Medulla oblongata (tissue), 1 donor: ENCODE measurements around the gene ERBB4.
A peak's percentile ranks its signal among the peaks of the same experiment; 100 is the strongest.

Experiments used
- DNase-seq: peaks from one replicate; pipeline ENCODE4 v3.0.0-alpha.2; 2015; ENCODE audit errors: extremely low spot score

Gene ERBB4

GRCh38 chr2:212083492-212083891 is 455.1 kb downstream of the ERBB4 start:
- DNase-seq = no peak

- no peak for DNase-seq
These were observed 460.5 kb downstream of the ERBB4 start for GRCh38 chr2:212078103-212078502.

DNA sequence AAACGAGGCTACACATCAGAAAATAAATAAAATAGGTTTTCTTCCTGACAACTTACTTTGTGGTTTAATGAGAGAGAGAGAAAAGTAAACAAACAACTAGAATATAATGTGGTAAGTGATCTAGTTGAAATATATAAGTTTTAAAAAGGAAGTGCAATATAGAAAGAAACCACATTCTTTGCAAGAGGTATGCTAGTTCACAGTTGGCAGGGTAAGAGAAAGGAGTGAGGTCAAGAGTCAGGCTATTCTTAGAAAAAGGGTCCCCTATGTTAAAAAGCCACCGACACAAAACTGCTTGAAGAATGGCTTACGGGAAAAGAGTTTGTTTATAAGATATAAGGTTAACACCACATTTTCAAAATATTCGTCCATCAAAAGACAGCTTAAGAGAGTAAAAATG is 462.1 kb downstream of the ERBB4 start:
- DNase-seq = no peak

DNA sequence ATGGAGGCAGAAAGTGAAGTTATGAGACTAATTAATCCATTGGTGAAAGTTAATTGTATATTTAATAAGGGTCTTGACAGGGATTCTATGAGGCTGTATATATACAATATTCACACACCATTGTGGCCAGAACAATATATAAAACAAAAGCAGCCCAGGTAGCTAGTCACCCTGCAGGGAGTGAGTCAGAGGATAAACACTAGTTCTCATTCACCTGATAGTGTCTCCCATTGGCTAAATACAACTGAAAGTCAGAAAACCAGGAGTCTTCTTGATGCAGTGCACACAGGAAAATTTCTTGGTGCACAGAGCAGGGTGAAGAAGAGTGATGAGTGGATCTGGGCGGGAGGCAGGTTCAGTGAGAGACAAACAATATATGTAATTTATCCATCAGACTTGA is 465.2 kb downstream of the ERBB4 start:
- DNase-seq = no peak

DNA sequence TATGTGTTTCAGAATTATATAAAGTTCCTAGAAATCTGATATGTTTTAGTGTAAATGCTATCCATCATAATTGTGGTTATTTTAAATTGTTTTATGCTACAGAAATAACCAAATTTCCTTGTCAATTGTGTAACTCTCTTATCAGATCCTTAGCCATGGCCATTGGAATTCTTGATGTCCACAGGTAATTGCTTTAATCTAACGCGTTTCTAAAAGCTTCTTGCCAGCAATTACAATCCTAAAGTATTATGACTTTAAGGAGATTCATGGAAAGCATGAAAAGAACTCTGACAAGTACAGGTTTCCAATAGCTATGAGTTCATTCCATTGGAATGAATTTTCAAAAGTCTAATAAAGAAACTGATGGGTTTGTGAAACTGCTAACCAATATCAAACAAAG is 472.1 kb downstream of the ERBB4 start:
- no peak for DNase-seq

- DNase-seq = no peak
These were observed 474.3 kb downstream of the ERBB4 start for GRCh38 chr2:212064318-212064717.

DNA sequence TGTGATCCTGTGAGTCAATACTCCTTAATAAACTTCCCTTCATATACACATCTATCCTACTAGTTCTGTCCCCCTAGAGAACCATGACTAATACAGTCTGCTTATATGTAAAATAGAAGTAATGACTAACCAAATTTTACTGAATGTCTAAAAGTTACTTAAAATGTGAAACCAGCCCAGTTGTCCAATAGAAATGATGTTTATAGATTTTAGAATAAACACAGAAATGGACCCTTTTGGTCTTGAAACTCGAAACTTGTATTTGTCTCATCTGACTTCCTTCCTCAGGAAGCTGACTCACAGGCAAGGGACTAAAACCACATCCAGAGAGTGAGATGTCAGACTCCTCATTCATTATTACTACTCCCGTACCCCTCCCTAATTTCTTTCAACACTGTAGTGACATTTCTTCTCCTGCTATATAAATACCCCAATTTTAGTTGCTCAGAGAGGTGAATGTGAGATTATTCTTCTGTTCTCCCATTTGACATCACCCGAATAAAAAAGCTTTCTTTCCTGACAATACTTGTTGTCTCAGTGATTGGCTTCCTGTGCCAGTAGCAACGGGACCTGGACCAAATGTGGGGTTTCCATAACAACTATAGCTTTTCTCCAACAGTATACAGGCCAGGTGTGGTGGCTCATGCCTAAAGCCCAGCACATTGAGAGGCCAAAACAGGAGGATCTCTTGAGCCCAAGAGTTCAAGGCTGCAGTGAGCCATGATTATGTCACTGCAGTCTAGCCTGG is 486.0 kb downstream of the ERBB4 start:
- DNase-seq = no peak

GRCh38 chr2:212050871-212051270 is 487.7 kb downstream of the ERBB4 start:
- DNase-seq = no peak

GRCh38 chr2:212042562-212042961 is 496.0 kb downstream of the ERBB4 start:
- DNase-seq = no peak

- peak; percentile 53 for DNase-seq
These were observed 501.5 kb downstream of the ERBB4 start for GRCh38 chr2:212037062-212037461.

GRCh38 chr2:212034841-212035585 is 503.6 kb downstream of the ERBB4 start:
- DNase-seq = no peak

DNA sequence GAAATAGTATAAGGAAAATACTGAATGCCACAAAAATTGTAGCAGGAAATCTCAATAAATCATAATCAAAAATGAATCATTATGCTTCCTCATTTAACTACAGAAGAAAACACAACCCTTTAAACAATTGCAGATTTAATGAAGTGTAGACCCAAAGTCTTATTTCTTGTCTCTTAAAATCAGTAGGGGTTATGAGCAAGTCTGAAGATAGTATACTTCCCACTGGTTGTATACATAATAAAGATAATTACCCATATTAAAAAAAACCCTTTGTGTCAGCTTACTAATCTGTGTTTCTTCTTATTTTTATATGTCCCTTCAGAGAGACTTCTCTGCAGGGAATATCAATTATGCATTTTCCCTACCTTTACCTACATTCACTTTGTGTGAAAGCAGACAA is 504.7 kb downstream of the ERBB4 start:
- no peak for DNase-seq

- no peak for DNase-seq
These were observed 505.9 kb downstream of the ERBB4 start for GRCh38 chr2:212032536-212033219.

- DNase-seq = no peak
These were observed 506.6 kb downstream of the ERBB4 start for GRCh38 chr2:212032032-212032431.

DNA sequence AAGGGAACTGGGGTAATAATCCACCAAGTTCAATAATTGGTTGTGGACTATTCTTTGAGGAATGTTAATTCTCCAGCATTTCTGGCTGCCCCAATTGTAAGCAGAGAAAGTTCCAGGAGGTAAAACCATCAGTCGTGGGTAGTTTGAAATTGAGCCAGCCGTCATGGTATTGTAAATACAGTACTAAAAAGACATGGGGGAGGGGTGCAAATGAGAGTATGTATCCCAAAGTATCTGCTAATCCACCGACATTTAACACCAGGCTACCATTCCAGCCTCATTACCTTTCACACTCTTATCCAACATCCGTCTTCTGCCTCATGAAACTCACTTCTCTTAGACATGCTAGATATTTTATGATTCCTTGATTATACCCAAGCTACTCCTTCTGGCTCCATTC is 507.9 kb downstream of the ERBB4 start:
- no peak for DNase-seq

- no peak for DNase-seq
These were observed 509.7 kb downstream of the ERBB4 start for GRCh38 chr2:212028798-212029394.

DNA sequence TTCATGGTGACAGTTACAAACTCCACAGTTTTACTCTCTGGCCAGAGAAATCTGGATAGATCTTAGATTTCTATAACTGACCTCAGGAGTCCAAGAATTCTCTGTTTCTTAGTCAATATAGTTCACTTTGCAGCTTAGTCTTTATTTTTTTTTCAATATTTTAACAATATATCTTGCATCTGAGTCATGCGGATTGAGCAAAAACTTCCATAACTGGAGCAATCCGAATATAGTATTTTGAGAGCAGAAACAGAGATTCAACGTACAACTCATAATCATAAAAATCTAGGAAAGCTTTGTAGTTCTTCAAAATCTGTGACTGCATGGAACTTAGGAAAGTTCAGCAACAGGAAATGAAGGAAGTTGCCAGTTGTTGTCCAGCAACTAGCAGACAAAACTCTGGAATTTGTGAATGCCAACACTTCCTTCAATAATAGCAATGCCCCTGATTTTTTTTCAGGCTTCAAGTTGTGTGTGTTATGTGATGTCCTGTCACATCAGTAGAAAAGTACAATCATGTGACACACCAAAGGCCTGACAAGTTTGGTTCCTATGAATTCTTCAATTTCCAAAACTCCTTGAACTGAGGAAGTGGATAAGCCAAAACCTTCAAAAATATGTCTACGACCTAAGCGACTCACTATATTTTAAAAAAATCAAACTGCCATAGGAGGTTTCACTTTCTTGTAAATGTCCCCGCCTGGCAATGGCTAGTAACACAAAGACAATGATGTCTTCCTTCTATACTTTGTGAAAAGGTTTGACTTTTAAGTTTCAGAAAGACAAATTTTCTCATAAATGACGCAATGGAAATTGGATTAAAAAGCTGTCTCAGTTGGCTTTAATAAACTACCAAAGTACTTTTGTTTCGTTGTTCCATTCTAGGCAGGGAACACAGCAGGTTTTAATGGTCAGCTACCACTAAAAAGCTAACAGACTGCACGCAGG is 510.6 kb downstream of the ERBB4 start:
- peak; percentile 13 for DNase-seq

GRCh38 chr2:212024040-212024439 is 514.6 kb downstream of the ERBB4 start:
- no peak for DNase-seq

DNA sequence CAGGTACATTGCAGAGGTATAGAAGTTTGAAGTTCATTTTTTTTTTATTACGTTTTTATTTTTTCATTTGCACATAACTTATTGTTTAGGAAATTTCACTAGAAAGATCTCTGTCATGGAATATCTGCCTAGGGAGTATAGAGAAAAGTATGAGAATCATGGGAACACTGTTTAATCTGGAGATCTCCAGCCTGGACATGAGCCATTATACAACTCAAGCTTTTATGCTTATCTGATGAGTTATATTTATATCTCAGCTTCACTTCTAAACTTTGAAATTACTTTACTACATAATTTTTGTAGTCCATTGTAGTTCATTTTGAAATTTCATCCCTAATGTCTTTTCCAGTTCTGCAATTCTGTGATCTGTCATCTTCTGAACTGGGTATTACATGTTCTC is 515.6 kb downstream of the ERBB4 start:
- DNase-seq = no peak

DNA sequence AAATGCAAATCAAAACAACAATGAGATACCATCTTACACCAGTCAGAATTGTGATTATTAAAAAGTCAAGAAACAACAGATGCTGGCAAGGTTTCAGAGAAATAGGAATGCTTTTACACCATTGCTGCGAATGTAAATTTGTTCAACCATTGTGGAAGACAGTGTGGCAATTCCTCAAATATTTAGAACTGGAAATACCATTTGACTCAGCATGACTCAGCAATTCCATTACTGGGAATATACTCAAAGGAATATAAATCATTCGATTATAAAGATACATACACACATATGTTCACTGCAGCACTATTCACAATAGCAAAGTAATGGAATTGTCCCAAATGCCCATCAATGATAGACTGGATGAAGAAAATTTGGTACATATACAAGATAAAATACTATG is 516.7 kb downstream of the ERBB4 start:
- no peak for DNase-seq

DNA sequence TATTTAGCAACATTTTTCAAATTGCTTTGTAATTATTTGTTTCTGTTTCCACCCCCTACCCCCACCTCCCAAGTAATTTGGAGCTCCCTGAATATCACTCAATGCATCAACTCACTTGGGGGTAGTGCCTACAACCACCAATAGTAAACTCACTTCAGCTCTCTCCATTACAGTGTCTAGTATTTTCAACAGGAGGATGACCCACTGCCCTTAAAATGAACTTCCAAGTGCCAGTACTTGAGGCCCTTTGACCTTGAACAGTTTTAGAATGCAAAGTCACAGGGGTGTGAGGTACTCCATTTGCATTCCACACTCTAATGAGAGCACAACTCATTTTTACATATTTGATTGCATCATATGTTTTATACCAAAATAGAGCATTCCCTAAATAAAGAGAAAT is 523.0 kb downstream of the ERBB4 start:
- DNase-seq = no peak
